HG02678 (cell line): Measurements from ENCODE around the gene CASP14.
"Not testable (repeated sequence)": the region's sequence is repeated elsewhere in the genome, so short reads cannot be mapped to it uniquely, and the experiment has no call there.

Experiments
- ATAC-seq: cut with Tn5 transposase; IDR thresholded peaks from one replicate; pipeline ENCODE4 v1.9.1; 2021; ENCODE audit warnings: mild to moderate bottlenecking, moderate library complexity; ENCODE audit not compliant: unreplicated experiment

Gene CASP14

GRCh38 chr19:15070386-15070785, 21.1 kb downstream of the CASP14 start:
- ATAC-seq: not testable (repeated sequence)

GRCh38 chr19:15072930-15073647, 23.8 kb downstream of the CASP14 start:
- no peak for ATAC-seq

DNA sequence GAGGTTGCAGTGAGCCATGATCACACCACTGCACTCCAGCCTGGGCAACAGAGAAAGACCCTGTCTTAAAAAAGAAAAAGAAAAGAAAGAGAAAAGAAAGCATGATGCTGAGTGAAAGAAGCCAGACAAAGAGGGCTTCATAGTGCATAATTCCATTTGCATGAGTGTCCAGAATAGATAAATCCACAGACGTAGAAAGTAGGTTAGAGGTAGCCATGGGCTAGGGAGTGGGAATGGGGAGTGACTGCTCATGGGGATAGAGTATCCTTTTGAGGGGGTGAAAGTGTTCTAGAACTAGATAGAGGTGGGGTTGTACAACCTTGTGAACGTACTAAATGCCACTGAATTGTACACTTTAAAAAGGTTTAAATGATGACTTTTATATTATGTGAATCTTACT, 25.1 kb downstream of the CASP14 start:
- ATAC-seq: no peak

DNA sequence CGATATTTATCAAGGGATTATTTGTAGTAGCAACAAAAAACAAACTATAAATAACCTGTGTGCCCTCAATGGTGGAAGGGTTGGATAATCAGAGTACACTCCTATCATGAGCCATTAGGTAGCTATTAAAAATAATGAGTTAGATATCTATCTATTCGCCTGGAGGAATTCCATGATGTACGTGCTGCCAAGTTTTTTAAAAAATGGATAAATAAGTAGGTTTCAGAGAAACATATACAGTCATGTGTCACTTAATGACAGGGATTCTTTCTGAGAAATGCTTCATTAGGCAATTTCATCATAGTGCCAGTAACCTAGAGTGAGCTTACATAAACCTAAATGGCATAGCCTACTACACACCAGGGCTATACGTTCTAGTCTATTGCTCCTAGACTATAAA, 26.5 kb downstream of the CASP14 start:
- no peak for ATAC-seq

DNA sequence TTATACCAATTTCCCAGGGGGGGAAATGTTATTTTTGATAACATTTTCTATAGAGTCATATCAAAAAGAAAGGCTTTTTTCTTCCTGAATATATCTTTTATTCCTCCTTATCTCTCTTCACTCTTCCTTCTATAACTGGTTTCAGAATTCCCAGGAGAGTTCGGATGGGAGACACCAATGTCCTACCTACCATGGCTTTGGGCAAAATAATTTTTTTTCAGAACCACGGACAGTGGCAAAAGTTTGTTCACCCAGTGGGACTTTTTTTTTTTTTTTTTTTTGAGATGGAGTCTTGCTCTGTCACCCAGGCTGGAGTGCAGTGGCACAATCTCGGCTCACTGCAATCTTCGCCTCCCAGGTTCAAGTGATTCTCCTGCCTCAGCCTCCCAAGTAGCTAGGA, 30.7 kb downstream of the CASP14 start:
- ATAC-seq: not testable (repeated sequence)

- ATAC-seq: no peak
These were observed 32.6 kb downstream of the CASP14 start, which contains the start of gene OR1I1 for GRCh38 chr19:15081911-15082310. TSS of gene OR1I1 (plus strand) at chr19:15082211. CDS start at chr19:15087066, 4,855 bp downstream.

GRCh38 chr19:15087182-15087581, 37.9 kb downstream of the CASP14 start:
- no peak for ATAC-seq

DNA sequence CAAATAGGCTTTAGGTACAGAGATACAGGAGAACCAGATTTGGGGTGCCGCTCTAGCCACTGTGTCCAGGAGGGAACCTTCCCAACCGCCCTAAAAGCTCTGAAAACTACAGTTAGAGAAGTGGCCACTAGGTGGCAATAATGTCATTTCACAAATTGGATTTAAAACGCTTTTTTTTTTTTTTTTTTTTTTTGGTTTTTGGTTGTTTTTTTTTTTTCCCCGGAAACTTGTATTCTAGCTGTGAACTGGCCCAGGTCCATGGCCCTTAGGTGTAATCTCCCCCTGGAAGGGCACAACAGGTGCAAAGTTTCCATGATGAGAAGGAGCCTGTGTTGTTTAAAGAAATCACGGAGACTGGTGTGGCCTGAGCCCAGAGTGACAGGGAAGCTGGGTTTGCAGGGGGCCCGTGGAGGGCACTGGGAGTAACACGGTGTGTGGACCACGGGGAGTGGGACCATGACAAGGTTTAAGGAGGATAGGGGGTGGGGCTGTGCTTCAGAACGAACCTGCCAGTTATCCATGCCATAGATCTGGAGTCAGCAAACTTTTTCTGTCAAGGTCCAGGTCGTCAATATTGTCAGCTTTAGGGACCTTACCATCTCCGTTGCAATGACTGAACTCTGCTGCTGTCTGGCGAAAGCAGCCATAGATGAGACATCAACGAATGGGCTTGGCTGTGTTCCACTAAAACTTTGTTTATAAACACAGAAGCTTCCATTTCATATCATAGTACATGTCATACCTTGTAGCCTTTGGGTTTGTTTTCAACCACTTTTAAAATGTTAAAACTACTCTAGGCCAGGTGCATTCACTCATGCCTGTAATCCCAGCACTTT, 42.9 kb downstream of the CASP14 start:
- ATAC-seq: no peak

GRCh38 chr19:15093001-15093400, 43.7 kb downstream of the CASP14 start:
- no peak for ATAC-seq

DNA sequence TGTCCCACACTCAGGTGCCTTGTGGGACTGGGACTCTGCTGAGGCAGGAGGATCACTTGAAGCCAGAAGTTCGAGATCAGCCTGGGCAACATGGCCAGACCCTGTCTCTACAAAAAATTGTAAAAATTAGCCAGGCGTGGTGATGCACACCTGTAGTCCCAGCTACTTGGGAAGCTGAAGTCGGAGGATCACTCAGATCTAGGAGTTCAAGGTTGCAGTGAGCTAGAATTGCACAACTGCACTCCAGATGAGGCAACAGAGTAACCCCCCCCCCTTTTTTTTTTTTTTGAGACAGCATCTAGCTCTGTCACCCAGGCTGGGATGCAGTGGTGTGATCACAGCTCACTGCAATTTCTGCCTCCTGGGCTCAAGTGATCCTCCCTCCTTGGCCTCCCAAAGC, 46.9 kb downstream of the CASP14 start:
- no peak for ATAC-seq

DNA sequence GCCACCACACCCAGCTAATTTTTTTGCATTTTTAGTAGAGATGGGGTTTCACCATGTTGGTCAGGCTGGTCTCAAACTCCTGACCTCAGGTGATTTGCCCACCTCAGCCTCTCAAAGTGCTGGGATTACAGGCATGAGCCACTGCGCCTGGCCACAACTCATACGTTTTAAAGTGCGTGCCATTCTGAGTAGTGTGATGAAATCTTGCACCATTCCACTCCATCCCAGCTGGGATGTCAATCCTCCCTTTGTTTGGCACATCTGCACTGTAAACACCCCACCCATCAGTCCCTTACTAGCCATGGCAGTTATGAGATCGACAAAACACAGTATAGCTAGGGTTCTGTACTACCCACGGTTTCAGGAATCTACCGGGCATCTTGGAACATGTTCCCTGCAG, 48.7 kb downstream of the CASP14 start:
- ATAC-seq: not testable (repeated sequence)

- no peak for ATAC-seq
These were observed 49.2 kb downstream of the CASP14 start for GRCh38 chr19:15098460-15098859.

GRCh38 chr19:15099017-15099582, 49.8 kb downstream of the CASP14 start:
- ATAC-seq: no peak

GRCh38 chr19:15101479-15102082, 52.3 kb downstream of the CASP14 start:
- no peak for ATAC-seq

- no peak for ATAC-seq
These were observed 54.7 kb downstream of the CASP14 start for GRCh38 chr19:15104003-15104402.

DNA sequence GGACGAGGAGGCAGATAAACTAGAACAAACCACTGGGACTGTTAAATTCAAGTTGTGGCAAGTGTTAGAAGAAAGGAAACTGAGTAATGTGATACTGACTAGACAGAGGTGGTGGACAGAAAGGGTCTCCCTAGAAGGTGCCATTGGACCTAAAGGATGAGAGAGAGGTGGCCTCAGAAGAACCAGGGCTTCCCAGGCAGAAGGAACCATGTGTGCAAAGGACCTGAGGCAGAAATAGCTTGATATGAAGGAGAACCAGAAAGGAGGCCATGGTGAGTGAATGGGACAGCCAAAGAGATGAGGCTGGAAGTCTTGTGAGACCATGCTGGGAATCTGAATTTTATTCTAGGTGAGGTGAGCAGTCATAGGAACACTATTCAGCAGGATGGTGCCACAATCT, 55.1 kb downstream of the CASP14 start:
- no peak for ATAC-seq

DNA sequence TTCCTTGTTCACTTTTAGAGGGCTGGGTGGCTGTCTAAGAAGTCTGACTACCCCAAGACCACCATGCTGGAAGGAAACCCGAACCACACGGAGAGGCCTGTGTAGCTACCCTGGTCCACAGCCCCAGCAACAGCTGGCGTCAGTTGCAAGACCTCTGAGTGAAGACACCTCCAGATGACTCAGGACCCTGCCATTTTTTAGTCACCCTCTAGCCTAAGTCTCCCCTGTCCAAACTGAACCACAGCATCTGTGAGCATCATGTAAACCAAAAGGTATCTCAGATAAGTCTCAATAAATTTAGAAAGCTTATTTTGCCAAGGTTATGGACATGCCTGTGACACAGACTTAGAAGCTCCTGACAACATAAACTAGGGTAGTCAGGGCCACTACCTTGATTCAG, 55.8 kb downstream of the CASP14 start:
- ATAC-seq: no peak

DNA sequence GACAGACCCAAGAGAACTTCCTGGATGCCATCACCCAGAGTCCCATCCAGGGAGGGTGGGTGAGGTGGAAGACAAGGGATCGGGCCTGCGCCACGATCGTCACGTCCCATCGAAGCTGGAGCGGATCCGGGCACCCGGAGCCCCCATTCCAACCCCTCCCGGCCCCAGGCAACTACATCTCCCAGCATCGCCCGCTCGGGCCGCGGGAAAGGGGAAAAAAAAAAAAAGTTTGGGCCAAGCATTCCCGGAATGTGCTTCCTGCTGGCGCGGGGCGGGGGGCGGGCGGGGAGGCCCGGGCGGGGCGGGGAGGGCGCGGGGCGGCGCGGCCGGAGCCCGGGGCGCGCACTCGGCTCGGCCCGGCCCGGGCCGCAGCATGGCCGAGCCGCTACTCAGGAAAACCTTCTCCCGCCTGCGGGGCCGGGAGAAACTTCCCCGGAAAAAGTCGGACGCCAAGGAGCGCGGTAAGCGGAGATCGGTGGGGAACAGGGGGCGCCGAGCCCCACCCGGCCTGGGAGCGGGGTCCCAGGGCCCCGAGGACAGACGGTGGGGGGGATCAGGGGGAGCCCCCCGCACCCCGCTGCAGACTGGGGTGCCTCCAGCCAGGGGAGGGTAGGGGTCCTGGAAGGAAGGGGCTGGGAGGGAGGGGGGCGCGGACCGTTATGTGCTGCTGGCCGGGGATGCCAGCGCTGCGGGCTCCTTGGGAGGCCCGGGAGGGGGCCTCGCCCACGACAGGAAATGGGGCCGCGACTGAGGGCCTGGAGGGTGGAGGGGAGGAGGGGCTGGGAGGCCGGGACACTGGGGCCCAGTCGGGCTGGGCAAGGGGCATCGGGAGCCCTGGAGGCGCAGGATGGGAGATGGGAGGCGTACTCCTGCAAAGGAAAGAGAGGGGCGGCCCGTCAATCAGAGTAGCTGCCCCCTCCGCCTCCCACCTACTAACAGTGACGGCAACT, 58.1 kb downstream of the CASP14 start, which contains the start of gene SYDE1:
Gene SYDE1 (plus strand): TSS at position 341 of the 950 bp plus-strand sequence. CDS start 33 bp downstream, at position 374.
- ATAC-seq: no peak
